ENCODE results near the gene NFE2L2.
A peak's percentile ranks its signal among the peaks of the same experiment; 100 is the strongest.
"Not testable (repeated sequence)": the region's sequence is repeated elsewhere in the genome, so short reads cannot be mapped to it uniquely, and the experiment has no call there.

NFE2L2 gene

GRCh38 chr2:177201919-177202346 is 62.6 kb downstream of the NFE2L2 start:
- H3K9me3 ChIP-seq (ENCODE audit: severe bottlenecking) = no peaks in the 10 kb centered on the region
- TF ChIP-seq, protein P1, sequence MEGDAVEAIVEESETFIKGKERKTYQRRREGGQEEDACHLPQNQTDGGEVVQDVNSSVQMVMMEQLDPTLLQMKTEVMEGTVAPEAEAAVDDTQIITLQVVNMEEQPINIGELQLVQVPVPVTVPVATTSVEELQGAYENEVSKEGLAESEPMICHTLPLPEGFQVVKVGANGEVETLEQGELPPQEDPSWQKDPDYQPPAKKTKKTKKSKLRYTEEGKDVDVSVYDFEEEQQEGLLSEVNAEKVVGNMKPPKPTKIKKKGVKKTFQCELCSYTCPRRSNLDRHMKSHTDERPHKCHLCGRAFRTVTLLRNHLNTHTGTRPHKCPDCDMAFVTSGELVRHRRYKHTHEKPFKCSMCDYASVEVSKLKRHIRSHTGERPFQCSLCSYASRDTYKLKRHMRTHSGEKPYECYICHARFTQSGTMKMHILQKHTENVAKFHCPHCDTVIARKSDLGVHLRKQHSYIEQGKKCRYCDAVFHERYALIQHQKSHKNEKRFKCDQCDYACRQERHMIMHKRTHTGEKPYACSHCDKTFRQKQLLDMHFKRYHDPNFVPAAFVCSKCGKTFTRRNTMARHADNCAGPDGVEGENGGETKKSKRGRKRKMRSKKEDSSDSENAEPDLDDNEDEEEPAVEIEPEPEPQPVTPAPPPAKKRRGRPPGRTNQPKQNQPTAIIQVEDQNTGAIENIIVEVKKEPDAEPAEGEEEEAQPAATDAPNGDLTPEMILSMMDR (IDR thresholded peaks at IDR 0.05; ENCODE audit: poor library complexity, severe bottlenecking) = no peak
- no peak for DNase-seq (ENCODE audit: low spot score)
- H3K27ac ChIP-seq (ENCODE audit: poor library complexity, severe bottlenecking) = no peak overlapping the region
- H3K27me3 ChIP-seq (ENCODE audit: insufficient read depth, poor library complexity, severe bottlenecking) = no peaks in the 10 kb centered on the region
- H3K4me1 ChIP-seq (ENCODE audit: insufficient read depth, poor library complexity, severe bottlenecking) = no peaks in the 10 kb centered on the region
- no peak for ATAC-seq (ENCODE audit: low read depth)
- H3K4me3 ChIP-seq (ENCODE audit: severe bottlenecking) = no peak overlapping the region
- no peaks in the 10 kb centered on the region for H3K36me3 ChIP-seq (ENCODE audit: low read depth)

- not testable (repeated sequence) for ATAC-seq (ENCODE audit: low read depth); H3K4me1 ChIP-seq (ENCODE audit: insufficient read depth, poor library complexity, severe bottlenecking); DNase-seq (ENCODE audit: low spot score); H3K9me3 ChIP-seq (ENCODE audit: severe bottlenecking); H3K36me3 ChIP-seq (ENCODE audit: low read depth); H3K27ac ChIP-seq (ENCODE audit: poor library complexity, severe bottlenecking); H3K27me3 ChIP-seq (ENCODE audit: insufficient read depth, poor library complexity, severe bottlenecking); H3K4me3 ChIP-seq (ENCODE audit: severe bottlenecking)
Measured at GRCh38 chr2:177200419-177200818, 64.1 kb downstream of the NFE2L2 start.

DNA sequence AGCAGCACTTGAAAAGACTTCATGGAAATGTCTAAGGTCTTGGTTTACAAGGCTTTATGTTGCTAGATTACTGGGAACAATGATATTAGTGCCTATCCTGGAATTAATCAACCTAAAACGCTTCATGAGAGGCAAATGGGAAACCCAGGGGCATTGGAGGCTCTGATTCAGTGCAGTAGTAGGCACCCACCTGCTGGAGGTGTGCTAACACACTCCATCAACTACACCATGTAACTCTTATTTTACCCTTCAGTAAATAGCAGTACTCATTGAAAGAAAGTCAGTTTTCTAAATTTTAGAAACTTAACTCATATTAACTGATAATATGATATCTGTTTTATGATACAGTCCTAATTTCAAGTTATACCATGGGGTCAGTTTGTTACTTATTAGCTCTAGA is 69.3 kb downstream of the NFE2L2 start:
- no peak overlapping the region for H3K4me3 ChIP-seq (ENCODE audit: severe bottlenecking)
- no peaks in the 10 kb centered on the region for H3K27me3 ChIP-seq (ENCODE audit: insufficient read depth, poor library complexity, severe bottlenecking)
- DNase-seq (ENCODE audit: low spot score) = no peak
- TF ChIP-seq, protein P1 (IDR thresholded peaks at IDR 0.05; ENCODE audit: poor library complexity, severe bottlenecking) = peak; percentile 12
- peak; percentile 44; the same call in 2 of the 3 replicates for ATAC-seq (ENCODE audit: low read depth)
- no peak overlapping the region for H3K27ac ChIP-seq (ENCODE audit: poor library complexity, severe bottlenecking)
- peaks cover 9% of the 10 kb centered on the region for H3K4me1 ChIP-seq (ENCODE audit: insufficient read depth, poor library complexity, severe bottlenecking)
- no peaks in the 10 kb centered on the region for H3K9me3 ChIP-seq (ENCODE audit: severe bottlenecking)
- H3K36me3 ChIP-seq (ENCODE audit: low read depth) = no peaks in the 10 kb centered on the region

DNA sequence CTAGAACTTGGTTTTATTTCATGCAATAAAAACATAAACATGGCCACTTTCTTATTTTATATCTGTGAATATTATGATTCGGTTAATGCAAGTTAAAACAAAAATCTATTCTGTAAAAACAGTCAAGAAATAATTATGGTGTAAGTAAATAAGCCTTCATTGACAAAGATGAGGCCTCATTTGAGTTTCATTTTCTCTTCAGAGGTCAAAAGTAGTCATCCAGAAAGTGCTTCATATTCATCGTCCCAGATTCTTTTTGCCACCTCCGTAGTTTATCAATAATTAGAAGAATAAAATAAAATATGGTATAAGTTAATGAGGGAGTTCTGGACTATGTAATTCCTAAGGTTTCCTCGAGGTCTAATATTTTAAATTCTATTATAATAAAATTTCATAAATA is 71.3 kb downstream of the NFE2L2 start:
- no peak overlapping the region for H3K27ac ChIP-seq (ENCODE audit: poor library complexity, severe bottlenecking)
- H3K36me3 ChIP-seq (ENCODE audit: low read depth) = no peaks in the 10 kb centered on the region
- DNase-seq (ENCODE audit: low spot score) = no peak
- H3K27me3 ChIP-seq (ENCODE audit: insufficient read depth, poor library complexity, severe bottlenecking) = no peaks in the 10 kb centered on the region
- TF ChIP-seq, protein P1 (IDR thresholded peaks at IDR 0.05; ENCODE audit: poor library complexity, severe bottlenecking) = no peak
- H3K9me3 ChIP-seq (ENCODE audit: severe bottlenecking) = no peaks in the 10 kb centered on the region
- peaks cover 9% of the 10 kb centered on the region for H3K4me1 ChIP-seq (ENCODE audit: insufficient read depth, poor library complexity, severe bottlenecking)
- no peak overlapping the region for H3K4me3 ChIP-seq (ENCODE audit: severe bottlenecking)
- no peak for ATAC-seq (ENCODE audit: low read depth)

DNA sequence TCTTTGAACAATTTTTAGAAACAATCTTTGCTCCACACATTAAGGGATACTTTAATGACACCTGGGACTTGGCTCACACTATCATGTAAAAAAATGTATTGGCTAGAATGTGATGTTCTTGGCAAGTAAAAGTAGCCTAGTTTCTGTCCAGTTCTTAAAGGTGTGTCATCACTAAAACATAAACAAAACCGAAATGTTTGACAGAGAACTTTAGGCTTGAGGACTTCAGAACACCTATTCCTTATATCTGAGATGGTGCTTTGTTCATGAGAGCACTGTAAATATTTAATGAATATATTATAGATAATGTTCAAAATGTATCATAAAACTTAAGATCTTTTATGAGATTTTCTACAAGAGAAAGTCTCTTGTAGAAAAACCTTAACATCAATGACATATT is 71.7 kb downstream of the NFE2L2 start:
- Histone ChIP-seq H3K27me3 (ENCODE audit: insufficient read depth, poor library complexity, severe bottlenecking) (no peaks in the 10 kb centered on the region), H3K27ac (ENCODE audit: poor library complexity, severe bottlenecking) (no peak overlapping the region), H3K36me3 (ENCODE audit: low read depth) (no peaks in the 10 kb centered on the region), H3K4me3 (ENCODE audit: severe bottlenecking) (no peak overlapping the region), H3K4me1 (ENCODE audit: insufficient read depth, poor library complexity, severe bottlenecking) (peaks cover 9% of the 10 kb centered on the region), H3K9me3 (ENCODE audit: severe bottlenecking) (no peaks in the 10 kb centered on the region)
- TF ChIP-seq, protein P1 (IDR thresholded peaks at IDR 0.05; ENCODE audit: poor library complexity, severe bottlenecking) = no peak
- ATAC-seq (ENCODE audit: low read depth) = no peak
- no peak for DNase-seq (ENCODE audit: low spot score)
